Activated CD8-positive, alpha-beta memory T cell treated with anti-CD3 and anti-CD28 coated beads, Interleukin-2, amount 10 ng/mL, durations not matched to agents 7 days and 5 days (primary cell): ENCODE data around the gene CLIP4. TPM values are rescaled to one million over a fixed set of nuclear protein-coding genes. Genes with fewer than 3 reads are reported as not detected.

ENCODE experiments used
- ATAC-seq: fragments of 150-1000 bp; cut with Tn5 transposase; one replicate; pipeline ENCODE4 v1.10.0; 2021; ENCODE audit warnings: moderate library complexity
- CTCF ChIA-PET: fragments of 350-600 bp; sonication (Branson Sonifier 250); formaldehyde crosslinking; loops from one replicate; lab custom pipeline; 2021; ENCODE audit warnings: antibody characterized with exemption; lab: Charles Lee
- DNase-seq: peaks from one replicate; pipeline ENCODE4 v3.0.0-alpha.2; 2020
- H3K27ac Mint-ChIP-seq: one replicate; pipeline ENCODE4 v1.8.0; 2021; ENCODE audit warnings: mild to moderate bottlenecking, mixed read lengths
- H3K27me3 Mint-ChIP-seq: one replicate; pipeline ENCODE4 v1.8.0; 2021; ENCODE audit warnings: mixed read lengths
- H3K36me3 Mint-ChIP-seq: one replicate; pipeline ENCODE4 v1.8.0; 2021; ENCODE audit warnings: mild to moderate bottlenecking, mixed read lengths
- H3K4me1 Mint-ChIP-seq: one replicate; pipeline ENCODE4 v1.8.0; 2021; ENCODE audit warnings: mixed read lengths
- H3K4me3 Mint-ChIP-seq: one replicate; pipeline ENCODE4 v1.8.0; 2021; ENCODE audit warnings: mild to moderate bottlenecking, moderate library complexity, mixed read lengths
- H3K9me3 Mint-ChIP-seq: one replicate; pipeline ENCODE4 v1.8.0; 2022; ENCODE audit warnings: low read depth, mixed read lengths
- total RNA-seq, 2 experiments: library from RNA; stranded (reverse); gene quantifications; one replicate each; pipeline ENCODE4 v1.2.3, GENCODE V29; 2021

Gene CLIP4
- total RNA-seq, 2 experiments from 2014 or later: 27.6 to 36.7 TPM

GRCh38 chr2:29226375-29226774, 111.2 kb downstream of the CLIP4 start:
- H3K4me3 Mint-ChIP-seq: no peak overlapping the region
- no peak overlapping the region for H3K27ac Mint-ChIP-seq
- CTCF ChIA-PET: no interaction called here
- ATAC-seq (no peak), DNase-seq (no peak)
- H3K9me3 Mint-ChIP-seq: no peaks in the 10 kb centered on the region
- no peaks in the 10 kb centered on the region for H3K36me3 Mint-ChIP-seq
- no peaks in the 10 kb centered on the region for H3K4me1 Mint-ChIP-seq
- peaks cover 21% of the 10 kb centered on the region for H3K27me3 Mint-ChIP-seq

GRCh38 chr2:29226808-29227207, 111.6 kb downstream of the CLIP4 start:
- Mint-ChIP-seq H3K4me3 (no peak overlapping the region), H3K27me3 (peaks cover 21% of the 10 kb centered on the region), H3K9me3 (no peaks in the 10 kb centered on the region), H3K4me1 (no peaks in the 10 kb centered on the region), H3K27ac (no peak overlapping the region), H3K36me3 (no peaks in the 10 kb centered on the region)
- DNase-seq (no peak), ATAC-seq (no peak)
- CTCF ChIA-PET: no interaction called here

- no peak for ATAC-seq
- Mint-ChIP-seq H3K27me3 (peaks cover 21% of the 10 kb centered on the region), H3K4me1 (no peaks in the 10 kb centered on the region), H3K4me3 (no peak overlapping the region), H3K27ac (no peak overlapping the region), H3K9me3 (no peaks in the 10 kb centered on the region), H3K36me3 (no peaks in the 10 kb centered on the region)
- DNase-seq: no peak
- CTCF ChIA-PET: no interaction called here
Measured at GRCh38 chr2:29227935-29228675, 112.9 kb downstream of the CLIP4 start.

- ATAC-seq (no peak), DNase-seq (no peak)
- Mint-ChIP-seq H3K36me3 (no peaks in the 10 kb centered on the region), H3K27me3 (peaks cover 21% of the 10 kb centered on the region), H3K4me1 (no peaks in the 10 kb centered on the region), H3K9me3 (no peaks in the 10 kb centered on the region), H3K27ac (no peak overlapping the region), H3K4me3 (no peak overlapping the region)
- CTCF ChIA-PET: no interaction called here
Measured at GRCh38 chr2:29228947-29229346, 113.7 kb downstream of the CLIP4 start.

GRCh38 chr2:29229640-29230039, 114.4 kb downstream of the CLIP4 start:
- Mint-ChIP-seq H3K4me3 (no peak overlapping the region), H3K4me1 (no peaks in the 10 kb centered on the region), H3K36me3 (no peaks in the 10 kb centered on the region), H3K27me3 (peaks cover 17% of the 10 kb centered on the region), H3K9me3 (no peaks in the 10 kb centered on the region), H3K27ac (no peak overlapping the region)
- no peak for DNase-seq
- CTCF ChIA-PET: no interaction called here
- ATAC-seq: no peak

GRCh38 chr2:29232041-29232440, 116.8 kb downstream of the CLIP4 start:
- DNase-seq (no peak), ATAC-seq (no peak)
- Mint-ChIP-seq H3K9me3 (no peaks in the 10 kb centered on the region), H3K4me3 (no peak overlapping the region), H3K4me1 (no peaks in the 10 kb centered on the region), H3K36me3 (no peaks in the 10 kb centered on the region), H3K27ac (no peak overlapping the region), H3K27me3 (peaks cover 16% of the 10 kb centered on the region)
- CTCF ChIA-PET: no interaction called here

GRCh38 chr2:29233428-29233827, 118.2 kb downstream of the CLIP4 start:
- DNase-seq (no peak), ATAC-seq (no peak)
- Mint-ChIP-seq H3K27me3 (peaks cover 6% of the 10 kb centered on the region), H3K9me3 (no peaks in the 10 kb centered on the region), H3K4me1 (no peaks in the 10 kb centered on the region), H3K27ac (no peak overlapping the region), H3K36me3 (no peaks in the 10 kb centered on the region), H3K4me3 (no peak overlapping the region)
- CTCF ChIA-PET: no interaction called here

- no peaks in the 10 kb centered on the region for H3K4me1 Mint-ChIP-seq
- H3K27me3 Mint-ChIP-seq: peaks cover 6% of the 10 kb centered on the region
- H3K4me3 Mint-ChIP-seq: no peak overlapping the region
- CTCF ChIA-PET: no interaction called here
- no peaks in the 10 kb centered on the region for H3K36me3 Mint-ChIP-seq
- H3K9me3 Mint-ChIP-seq: no peaks in the 10 kb centered on the region
- ATAC-seq (no peak), DNase-seq (no peak)
- no peak overlapping the region for H3K27ac Mint-ChIP-seq
Measured at GRCh38 chr2:29235411-29235810, 120.2 kb downstream of the CLIP4 start.

- no peak for DNase-seq
- Mint-ChIP-seq H3K4me1 (no peaks in the 10 kb centered on the region), H3K27me3 (peaks cover 6% of the 10 kb centered on the region), H3K36me3 (no peaks in the 10 kb centered on the region), H3K9me3 (no peaks in the 10 kb centered on the region), H3K4me3 (no peak overlapping the region), H3K27ac (no peak overlapping the region)
- CTCF ChIA-PET: no interaction called here
- ATAC-seq: no peak
Measured at GRCh38 chr2:29236074-29236473, 120.9 kb downstream of the CLIP4 start.

- no peak for ATAC-seq
- CTCF ChIA-PET: interaction anchor here (0.9 kb wide), 1 partner anchor 70 kb away, joined by 4 read pairs; no protein-coding TSS in a partner anchor
- H3K9me3 Mint-ChIP-seq: no peaks in the 10 kb centered on the region
- H3K36me3 Mint-ChIP-seq: no peaks in the 10 kb centered on the region
- H3K27me3 Mint-ChIP-seq: peaks cover 6% of the 10 kb centered on the region
- H3K4me3 Mint-ChIP-seq: no peak overlapping the region
- no peaks in the 10 kb centered on the region for H3K4me1 Mint-ChIP-seq
- H3K27ac Mint-ChIP-seq: no peak overlapping the region
- no peak for DNase-seq
Measured at GRCh38 chr2:29238497-29238896, 123.3 kb downstream of the CLIP4 start.

Other genes starting within 250 kb of the CLIP4 start
- 10 to 100 TPM; 17.4 to 18.8 TPM for gene TRMT61B, start 245.1 kb upstream of the CLIP4 start, total RNA-seq
- 10 to 100 TPM; 70.9 to 89.7 TPM for gene WDR43, start 220.7 kb upstream of the CLIP4 start, total RNA-seq
- gene TOGARAM2, start 134.1 kb upstream of the CLIP4 start, total RNA-seq: 10 to 100 TPM; 15.0 to 23.9 TPM
- gene PCARE, start 40.9 kb upstream of the CLIP4 start, total RNA-seq: not detected